ENCODE measurements around the gene RPL35. TPM values are rescaled to one million over a fixed set of nuclear protein-coding genes. Genes with fewer than 3 reads are reported as not detected.

Gene RPL35
- total and polyA plus RNA-seq, 2 of the 8 experiments (the other 6 are each of a cell fraction or from before 2014, with no cell fraction given), result 1,831 to 2,448 TPM

GRCh38 chr9:124835026-124835557 is 26.7 kb downstream of the RPL35 start:
- no peaks in the 10 kb centered on the region for H4K20me1 ChIP-seq (replicated peaks in 1 of 2; ENCODE audit: control insufficient read depth in 1 of 2, insufficient read depth in 2 of 2, low read length in 2 of 2)
- H3K36me3 ChIP-seq (ENCODE audit: control insufficient read depth in 2 of 4, insufficient read depth in 4 of 4, low read length in 3 of 4), result no peaks in the 10 kb centered on the region
- peaks cover 0 to 5% (median 3%) of the 10 kb centered on the region in 4 experiments; a peak in 4 of 7 replicates for H3K4me1 ChIP-seq (replicated peaks in 1 of 4; ENCODE audit: control insufficient read depth in 3 of 4, insufficient read depth in 4 of 4, low read length in 3 of 4)
- H4K5ac ChIP-seq (ENCODE audit: insufficient read length, low read depth, low read length), result no peak overlapping the region
- no peak overlapping the region for H2BK20ac ChIP-seq (ENCODE audit: low read length)
- H3K79me2 ChIP-seq (ENCODE audit: control insufficient read depth in 1 of 2, insufficient read depth in 2 of 2, low read length in 2 of 2), result no peaks in the 10 kb centered on the region
- no peaks in the 10 kb centered on the region for H3K23me2 ChIP-seq (ENCODE audit: low read depth, low read length)
- no peak overlapping the region for H3K23ac ChIP-seq (ENCODE audit: insufficient read length)
- WGBS, 2 experiments (ENCODE audit: extremely low coverage in 1 of 2, insufficient coverage in 1 of 2, insufficient read length in 1 of 2, insufficient replicate concordance in 2 of 2, low coverage in 1 of 2, low lambda C conversion rate in 2 of 2, missing lambda C conversion rate in 1 of 2), result 85% methylated on average over 13 of the region's 13 CpGs; no CpG with 5 or more reads in 1 of the 2 experiments
- H3K27me3 ChIP-seq (replicated peaks in 1 of 4; ENCODE audit: control insufficient read depth in 3 of 4, extremely low read depth in 1 of 4, insufficient read depth in 3 of 4, low read length in 3 of 4), result no peaks in the 10 kb centered on the region
- no peak overlapping the region for H2BK12ac ChIP-seq (ENCODE audit: low read depth, low read length)
- H3K4ac ChIP-seq (replicated peaks; ENCODE audit: insufficient read length, low read depth, low read length), result no peak overlapping the region
- H3K18ac ChIP-seq (ENCODE audit: extremely low read depth, low read length), result no peak overlapping the region
- no peak overlapping the region for H3K56ac ChIP-seq (replicated peaks; ENCODE audit: insufficient read length, low read depth, low read length)
- ChIA-PET POLR2A (ENCODE audit: partially characterized antibody) (interaction anchor here (1.0 to 2.5 kb wide), 2 partner anchors 18 to 26 kb away, joined by 4 to 8 read pairs; partner anchors contain the start of genes ARPC5L and RPL35), CTCF (ENCODE audit: partially characterized antibody) (interaction anchor here (0.7 to 65.2 kb wide), 7 partner anchors 13 to 58 kb away, joined by 3 to 1529 read pairs (median 5); partner anchors contain the start of genes ARPC5L, NR6A1, OLFML2A and RPL35)
- no peak overlapping the region for H3K27ac ChIP-seq (ENCODE audit: low read depth, low read length)
- no peak overlapping the region for H4K8ac ChIP-seq (ENCODE audit: extremely low read depth, insufficient read depth, low read length)
- H3K9me3 ChIP-seq (ENCODE audit: insufficient read depth in 2 of 2, low read depth in 1 of 2, low read length in 1 of 2), result no peaks in the 10 kb centered on the region
- no peak overlapping the region for H2AFZ ChIP-seq (ENCODE audit: low read length)
- H3K14ac ChIP-seq (ENCODE audit: insufficient read length), result no peak overlapping the region
- no peak overlapping the region for H4K91ac ChIP-seq (replicated peaks; ENCODE audit: insufficient read length, low read length)
- H3K4me2 ChIP-seq (ENCODE audit: insufficient read depth in 1 of 2, low read depth in 2 of 2, low read length in 2 of 2), result no peak overlapping the region
- H3K4me3 ChIP-seq (ENCODE audit: extremely low read depth in 1 of 4, insufficient read depth in 2 of 4, low read depth in 3 of 4, low read length in 4 of 4), result no peak overlapping the region
- H2BK15ac ChIP-seq (ENCODE audit: low read length), result no peak overlapping the region
- no peaks in the 10 kb centered on the region for H3K79me1 ChIP-seq (ENCODE audit: low read depth, low read length)
- TF ChIP-seq SAP30 (IDR thresholded peaks at IDR 0.05; ENCODE audit: insufficient read depth, insufficient replicate concordance, low read length), result no peak
- TF ChIP-seq, protein P1, sequence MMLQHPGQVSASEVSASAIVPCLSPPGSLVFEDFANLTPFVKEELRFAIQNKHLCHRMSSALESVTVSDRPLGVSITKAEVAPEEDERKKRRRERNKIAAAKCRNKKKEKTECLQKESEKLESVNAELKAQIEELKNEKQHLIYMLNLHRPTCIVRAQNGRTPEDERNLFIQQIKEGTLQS (IDR thresholded peaks at IDR 0.05; ENCODE audit: insufficient read depth, low read depth, low read length), result no peak
- no peak for TF ChIP-seq BRCA1 (IDR thresholded peaks at IDR 0.05; ENCODE audit: low read depth, low read length)
- no peak for TF ChIP-seq TCF12 (IDR thresholded peaks at IDR 0.05; ENCODE audit: low read depth, low read length)
- no peak for TF ChIP-seq JUND (IDR thresholded peaks at IDR 0.05; ENCODE audit: low read length)
- TF ChIP-seq JUN (IDR thresholded peaks at IDR 0.05; ENCODE audit: low read depth, low read length), result no peak
- no peak for TF ChIP-seq CBX5 (IDR thresholded peaks at IDR 0.05; ENCODE audit: low read depth, low read length)
- DNase-seq (ENCODE audit: low read depth in 1 of 2, low spot score in 2 of 2) (no peak), FAIRE-seq (no peak)
- no peak overlapping the region for H2BK5ac ChIP-seq (ENCODE audit: low read depth, low read length)
- H2BK120ac ChIP-seq (replicated peaks; ENCODE audit: low read depth, low read length), result no peak overlapping the region
- H3K9ac ChIP-seq (replicated peaks in 1 of 4; ENCODE audit: extremely low read depth in 1 of 4, low read depth in 3 of 4, low read length in 3 of 4), result no peak overlapping the region
- H2AK5ac ChIP-seq (ENCODE audit: low read depth, low read length), result no peak overlapping the region
